ENCODE results near the gene SERGEF. TPM values are rescaled to one million over a fixed set of nuclear protein-coding genes. Genes with fewer than 3 reads are reported as not detected.

Gene SERGEF
- total and polyA plus RNA-seq, 2 of the 4 experiments (the other 2 are of a cell fraction), result 12.2 to 18.1 TPM

GRCh38 chr11:18036456-18036855, 23.6 kb upstream of the SERGEF start:
- in situ Hi-C loops (cut with MboI; ENCODE audit: low sequenced_read_pairs), result no loop called here
- ChIA-PET POLR2A (ENCODE audit: unreplicated experiment) (no interaction called here), CTCF (no interaction called here)

More at GRCh38 chr11:18036456-18036855, 23.6 kb upstream of the SERGEF start:
- no peak overlapping the region for H2AFZ ChIP-seq (replicated peaks; ENCODE audit: low read length, poor library complexity)
- H3K27ac ChIP-seq (ENCODE audit: insufficient read depth, low read length), result no peak overlapping the region
- no peak overlapping the region for H3K23ac ChIP-seq (ENCODE audit: low read depth, low read length)
- H3K36me3 ChIP-seq (ENCODE audit: control insufficient read depth, insufficient read depth, low read length), result no peaks in the 10 kb centered on the region
- intact Hi-C loops (cut with micrococcal nuclease), result no loop called here
- H3K4me3 ChIP-seq (ENCODE audit: insufficient read depth, low read depth, low read length), result no peak overlapping the region
- no peak overlapping the region for H3K9ac ChIP-seq (ENCODE audit: low read depth, low read length)
- no peak overlapping the region for H4K5ac ChIP-seq (ENCODE audit: low read depth, low read length)
- BruUV-seq (replicated peaks), result no TSS peak
- no peak overlapping the region for H4K91ac ChIP-seq (ENCODE audit: insufficient read depth, low read depth, low read length)
- TF ChIP-seq MAFK (IDR thresholded peaks at IDR 0.05; ENCODE audit: low read depth, low read length) (no peak), RFX5 (IDR thresholded peaks at IDR 0.05; ENCODE audit: low read depth, low read length) (no peak), SMC3 (IDR thresholded peaks at IDR 0.05; ENCODE audit: low read depth, low read length) (no peak), BHLHE40 (IDR thresholded peaks at IDR 0.05; ENCODE audit: low read depth, low read length) (no peak), USF2 (IDR thresholded peaks at IDR 0.05; ENCODE audit: low read depth, low read length) (no peak), RAD21 (IDR thresholded peaks at IDR 0.05; ENCODE audit: low read length) (no peak), FOS (IDR thresholded peaks at IDR 0.05; ENCODE audit: low read depth, low read length) (no peak), MXI1 (IDR thresholded peaks at IDR 0.05; ENCODE audit: borderline replicate concordance, low read depth, low read length) (no peak), POLR2A (IDR thresholded peaks at IDR 0.05; ENCODE audit: low read depth, low read length) (no peak), NFE2L2 (IDR thresholded peaks at IDR 0.05; ENCODE audit: low read depth, low read length) (no peak), CEBPB (IDR thresholded peaks at IDR 0.05; ENCODE audit: low read depth, low read length) (no peak), CHD1 (IDR thresholded peaks at IDR 0.05; ENCODE audit: low read depth, low read length) (no peak), MAZ (IDR thresholded peaks at IDR 0.05; ENCODE audit: borderline replicate concordance, low read depth, low read length) (no peak), RCOR1 (IDR thresholded peaks at IDR 0.05; ENCODE audit: insufficient replicate concordance, low read length) (no peak)
- TF ChIP-seq, protein P1, sequence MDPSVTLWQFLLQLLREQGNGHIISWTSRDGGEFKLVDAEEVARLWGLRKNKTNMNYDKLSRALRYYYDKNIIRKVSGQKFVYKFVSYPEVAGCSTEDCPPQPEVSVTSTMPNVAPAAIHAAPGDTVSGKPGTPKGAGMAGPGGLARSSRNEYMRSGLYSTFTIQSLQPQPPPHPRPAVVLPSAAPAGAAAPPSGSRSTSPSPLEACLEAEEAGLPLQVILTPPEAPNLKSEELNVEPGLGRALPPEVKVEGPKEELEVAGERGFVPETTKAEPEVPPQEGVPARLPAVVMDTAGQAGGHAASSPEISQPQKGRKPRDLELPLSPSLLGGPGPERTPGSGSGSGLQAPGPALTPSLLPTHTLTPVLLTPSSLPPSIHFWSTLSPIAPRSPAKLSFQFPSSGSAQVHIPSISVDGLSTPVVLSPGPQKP (IDR thresholded peaks at IDR 0.05; ENCODE audit: borderline replicate concordance, low read depth, low read length), result no peak
- TF ChIP-seq, protein P2, sequence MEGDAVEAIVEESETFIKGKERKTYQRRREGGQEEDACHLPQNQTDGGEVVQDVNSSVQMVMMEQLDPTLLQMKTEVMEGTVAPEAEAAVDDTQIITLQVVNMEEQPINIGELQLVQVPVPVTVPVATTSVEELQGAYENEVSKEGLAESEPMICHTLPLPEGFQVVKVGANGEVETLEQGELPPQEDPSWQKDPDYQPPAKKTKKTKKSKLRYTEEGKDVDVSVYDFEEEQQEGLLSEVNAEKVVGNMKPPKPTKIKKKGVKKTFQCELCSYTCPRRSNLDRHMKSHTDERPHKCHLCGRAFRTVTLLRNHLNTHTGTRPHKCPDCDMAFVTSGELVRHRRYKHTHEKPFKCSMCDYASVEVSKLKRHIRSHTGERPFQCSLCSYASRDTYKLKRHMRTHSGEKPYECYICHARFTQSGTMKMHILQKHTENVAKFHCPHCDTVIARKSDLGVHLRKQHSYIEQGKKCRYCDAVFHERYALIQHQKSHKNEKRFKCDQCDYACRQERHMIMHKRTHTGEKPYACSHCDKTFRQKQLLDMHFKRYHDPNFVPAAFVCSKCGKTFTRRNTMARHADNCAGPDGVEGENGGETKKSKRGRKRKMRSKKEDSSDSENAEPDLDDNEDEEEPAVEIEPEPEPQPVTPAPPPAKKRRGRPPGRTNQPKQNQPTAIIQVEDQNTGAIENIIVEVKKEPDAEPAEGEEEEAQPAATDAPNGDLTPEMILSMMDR (conservative IDR thresholded peaks at IDR 0.05; ENCODE audit: low read depth, low read length), result no peak
- no peak overlapping the region for H2BK15ac ChIP-seq (ENCODE audit: low read depth, low read length)
- no peak overlapping the region for H4K8ac ChIP-seq (ENCODE audit: low read depth in 2 of 2, low read length in 2 of 2)
- no peak overlapping the region for H2BK120ac ChIP-seq (ENCODE audit: low read depth, low read length)
- H3K4me2 ChIP-seq (ENCODE audit: low read depth, low read length), result no peak overlapping the region
- no peaks in the 10 kb centered on the region for H3K9me3 ChIP-seq (ENCODE audit: control insufficient read depth, insufficient read depth, low read length)
- no peak overlapping the region for H3K4ac ChIP-seq (ENCODE audit: low read depth, low read length)
- no peak overlapping the region for H2BK20ac ChIP-seq (ENCODE audit: low read depth, low read length)
- H2AK9ac ChIP-seq (replicated peaks; ENCODE audit: low read depth, low read length, poor library complexity), result no peak overlapping the region
- H3K14ac ChIP-seq (replicated peaks; ENCODE audit: low read depth, low read length), result no peak overlapping the region
- ATAC-seq (ENCODE audit: low read depth) (no peak), DNase-seq (no peak)
- H3K79me1 ChIP-seq (ENCODE audit: low read depth in 1 of 2, low read length in 2 of 2), result no peaks in the 10 kb centered on the region
- H2AK5ac ChIP-seq (ENCODE audit: low read depth, low read length), result no peak overlapping the region
- no peak overlapping the region for H3K56ac ChIP-seq (ENCODE audit: extremely low read depth, insufficient read depth, low read length)
- H4K20me1 ChIP-seq (ENCODE audit: insufficient read depth, low read length), result no peaks in the 10 kb centered on the region
- no peak overlapping the region for H2BK5ac ChIP-seq (ENCODE audit: low read depth, low read length, poor library complexity, severe bottlenecking)
- H3K9me1 ChIP-seq (ENCODE audit: insufficient read depth, low read length), result no peaks in the 10 kb centered on the region
- H3K27me3 ChIP-seq (ENCODE audit: control insufficient read depth, insufficient read depth, low read length), result peaks cover 4% of the 10 kb centered on the region
- no peak overlapping the region for H3K18ac ChIP-seq (ENCODE audit: low read depth, low read length)
- dilution Hi-C loops (cut with HindIII; ENCODE audit: low sequenced_read_pairs, unreplicated experiment), result no loop called here
- H3K4me1 ChIP-seq (ENCODE audit: control insufficient read depth, insufficient read depth, low read length), result no peaks in the 10 kb centered on the region

Measured in IMR-90 (cell line).